Measurements from ENCODE around the gene NRP1.

DNA sequence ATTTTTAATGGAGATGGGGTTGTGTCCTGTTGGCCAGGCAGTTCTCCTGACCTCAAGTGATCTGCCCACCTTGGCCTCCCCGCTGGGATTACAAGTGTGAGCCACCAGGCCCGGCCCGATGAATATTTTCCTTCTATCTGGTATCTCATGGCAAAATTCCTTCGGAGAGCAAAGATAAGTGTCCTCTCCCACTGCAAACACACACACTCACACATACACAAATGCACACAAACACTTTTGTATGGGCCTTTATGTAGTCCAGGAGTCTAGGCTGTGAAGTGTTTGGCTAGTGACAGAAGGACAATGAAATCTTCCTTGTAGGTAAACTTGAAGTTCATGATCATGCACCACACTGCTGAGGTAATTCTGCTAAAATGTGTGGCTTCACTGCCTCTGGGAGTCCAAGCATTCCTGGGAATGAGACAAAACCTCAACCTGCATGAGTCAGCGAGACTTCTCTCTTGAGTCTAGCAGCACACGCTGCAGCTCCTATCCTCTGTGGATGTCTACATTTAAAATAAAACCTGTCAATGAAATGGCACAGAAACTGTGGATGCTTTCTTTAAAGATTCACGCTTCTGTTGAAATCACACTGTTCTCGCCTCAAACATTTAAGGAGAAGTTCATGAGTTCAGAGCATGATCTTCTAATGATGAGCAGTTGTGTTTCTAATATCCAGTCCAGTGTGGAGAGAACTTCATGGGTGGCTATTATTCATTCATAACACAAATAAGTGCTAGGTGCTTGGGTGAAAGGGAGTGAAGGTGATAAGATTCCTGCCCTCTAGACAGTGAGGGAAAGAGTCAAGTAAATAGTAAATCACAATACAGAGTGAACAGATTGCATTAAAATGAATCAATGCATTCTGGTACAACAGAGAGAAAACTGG lies 96.5 kb downstream of the NRP1 start:
- TF ChIP-seq POLR2A (IDR thresholded peaks at IDR 0.05): no peak
- TF ChIP-seq, protein P1, sequence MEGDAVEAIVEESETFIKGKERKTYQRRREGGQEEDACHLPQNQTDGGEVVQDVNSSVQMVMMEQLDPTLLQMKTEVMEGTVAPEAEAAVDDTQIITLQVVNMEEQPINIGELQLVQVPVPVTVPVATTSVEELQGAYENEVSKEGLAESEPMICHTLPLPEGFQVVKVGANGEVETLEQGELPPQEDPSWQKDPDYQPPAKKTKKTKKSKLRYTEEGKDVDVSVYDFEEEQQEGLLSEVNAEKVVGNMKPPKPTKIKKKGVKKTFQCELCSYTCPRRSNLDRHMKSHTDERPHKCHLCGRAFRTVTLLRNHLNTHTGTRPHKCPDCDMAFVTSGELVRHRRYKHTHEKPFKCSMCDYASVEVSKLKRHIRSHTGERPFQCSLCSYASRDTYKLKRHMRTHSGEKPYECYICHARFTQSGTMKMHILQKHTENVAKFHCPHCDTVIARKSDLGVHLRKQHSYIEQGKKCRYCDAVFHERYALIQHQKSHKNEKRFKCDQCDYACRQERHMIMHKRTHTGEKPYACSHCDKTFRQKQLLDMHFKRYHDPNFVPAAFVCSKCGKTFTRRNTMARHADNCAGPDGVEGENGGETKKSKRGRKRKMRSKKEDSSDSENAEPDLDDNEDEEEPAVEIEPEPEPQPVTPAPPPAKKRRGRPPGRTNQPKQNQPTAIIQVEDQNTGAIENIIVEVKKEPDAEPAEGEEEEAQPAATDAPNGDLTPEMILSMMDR (IDR thresholded peaks at IDR 0.05): no peak
